Ishikawa (cell line): ENCODE results near the gene EGLN3.

ENCODE experiments used
- FOXM1 ChIP-seq: IDR thresholded peaks from 2 replicates; pipeline ENCODE4 v1.6.1; 2012; ENCODE audit warnings: low read depth, borderline replicate concordance
- REST ChIP-seq: IDR thresholded peaks from 2 replicates; pipeline ENCODE4 v1.6.1; 2012; ENCODE audit warnings: low read depth, mild to moderate bottlenecking
- TEAD4 ChIP-seq: IDR thresholded peaks from 2 replicates; pipeline ENCODE4 v1.6.1; 2012

- no peak for TF ChIP-seq REST
- TF ChIP-seq FOXM1, result no peak
- no peak for TF ChIP-seq TEAD4
These were observed 50.2 kb downstream of the EGLN3 start for GRCh38 chr14:33900706-33901105.
